WTC11 (cell line): ENCODE measurements around the gene RPS6KC1. TPM values are rescaled to one million over a fixed set of nuclear protein-coding genes. Genes with fewer than 3 reads are reported as not detected.

ENCODE experiments used
- ATAC-seq: fragments of 200-7000 bp; cut with Tn5 transposase; 2 replicates; pipeline ENCODE4 v1.10.0; 2021; ENCODE audit warnings: mild to moderate bottlenecking, moderate library complexity
- CTCF ChIA-PET: fragments of 300-600 bp; sonication (Branson Sonifier 250); formaldehyde crosslinking; loops from one replicate; lab custom pipeline; 2021; ENCODE audit warnings: antibody characterized with exemption; lab: Charles Lee
- POLR2A ChIA-PET: fragments of 350-600 bp; sonication (Branson Sonifier 250); formaldehyde crosslinking; loops from one replicate; lab custom pipeline; 2021; ENCODE audit warnings: antibody characterized with exemption; lab: Charles Lee
- DNase-seq: peaks from one replicate; pipeline ENCODE4 v3.0.0; 2021; ENCODE audit warnings: low spot score
- H3K27ac Mint-ChIP-seq: 2 replicates; pipeline ENCODE4 v1.8.0; 2021; ENCODE audit warnings: mixed read lengths
- H3K27me3 Mint-ChIP-seq: 2 replicates; pipeline ENCODE4 v1.8.0; 2021; ENCODE audit warnings: low read depth, mild to moderate bottlenecking, moderate library complexity, mixed read lengths
- H3K36me3 Mint-ChIP-seq: 2 replicates; pipeline ENCODE4 v1.8.0; 2021; ENCODE audit warnings: mixed read lengths
- H3K4me1 Mint-ChIP-seq: 2 replicates; pipeline ENCODE4 v1.8.0; 2022; ENCODE audit warnings: mixed read lengths
- H3K4me3 Mint-ChIP-seq: 2 replicates; pipeline ENCODE4 v1.8.0; 2021; ENCODE audit warnings: mild to moderate bottlenecking, moderate library complexity, mixed read lengths
- H3K9me3 Mint-ChIP-seq: 2 replicates; pipeline ENCODE4 v1.8.0; 2021; ENCODE audit warnings: mixed read lengths
- FOXK1 ChIP-seq: sonication (generic); formaldehyde crosslinking; IDR thresholded peaks from 2 replicates; pipeline ENCODE4 v1.8.0; 2022; ENCODE audit warnings: mild to moderate bottlenecking, moderate library complexity, missing genetic modification reagents
- HMGA2 ChIP-seq: fragments of 250-450 bp; sonication (Bioruptor Pico); IDR thresholded peaks from 2 replicates; pipeline ENCODE4 v1.4.0; 2021; ENCODE audit warnings: mild to moderate bottlenecking, moderate library complexity
- JAZF1 ChIP-seq: fragments of 250-450 bp; sonication (Bioruptor Pico); IDR thresholded peaks from 2 replicates; pipeline ENCODE4 v1.9.0; 2021; ENCODE audit warnings: moderate library complexity, mild to moderate bottlenecking, inconsistent platforms
- NFYB ChIP-seq: sonication (generic); formaldehyde crosslinking; conservative IDR thresholded peaks from 2 replicates; pipeline ENCODE4 v1.8.0; 2022; ENCODE audit warnings: low read depth, missing genetic modification reagents
- SOX15 ChIP-seq: fragments of 250-450 bp; sonication (Bioruptor Pico); IDR thresholded peaks from 2 replicates; pipeline ENCODE4 v1.9.0; 2021; ENCODE audit warnings: mild to moderate bottlenecking
- ZNF121 ChIP-seq: sonication (generic); formaldehyde crosslinking; IDR thresholded peaks from 2 replicates; pipeline ENCODE4 v1.8.0; 2023; ENCODE audit warnings: missing genetic modification reagents
- ZNF232 ChIP-seq: sonication (generic); formaldehyde crosslinking; IDR thresholded peaks from 2 replicates; pipeline ENCODE4 v1.8.0; 2022; ENCODE audit warnings: mild to moderate bottlenecking, missing genetic modification reagents
- ZNF396 ChIP-seq: fragments of 250-450 bp; sonication (Bioruptor Pico); IDR thresholded peaks from 2 replicates; pipeline ENCODE4 v1.8.0; 2021; ENCODE audit warnings: mild to moderate bottlenecking, moderate library complexity, borderline replicate concordance
- total RNA-seq: library from RNA; stranded (reverse); gene quantifications from 3 replicates; pipeline ENCODE4 v1.2.3, GENCODE V29; 2021
- TF ChIP-seq, protein P1 (sequence below): sonication (generic); formaldehyde crosslinking; IDR thresholded peaks from 2 replicates; pipeline ENCODE4 v1.8.0; 2022; ENCODE audit warnings: missing genetic modification reagents
- TF ChIP-seq, protein P2 (sequence below): sonication (generic); formaldehyde crosslinking; IDR thresholded peaks from 2 replicates; pipeline ENCODE4 v1.8.0; 2022; ENCODE audit warnings: mild to moderate bottlenecking, missing genetic modification reagents
- TF ChIP-seq, protein P3 (sequence below): fragments of 200-600 bp; IDR thresholded peaks from 2 replicates; pipeline ENCODE4 v1.8.0; 2022; ENCODE audit warnings: antibody characterized with exemption
- TF ChIP-seq, protein P4 (sequence below): sonication (generic); formaldehyde crosslinking; IDR thresholded peaks from 2 replicates; pipeline ENCODE4 v1.8.0; 2022; ENCODE audit warnings: mild to moderate bottlenecking, missing genetic modification reagents

RPS6KC1 gene
- total RNA-seq, 1 experiment from 2014 or later: 17.4 TPM

DNA sequence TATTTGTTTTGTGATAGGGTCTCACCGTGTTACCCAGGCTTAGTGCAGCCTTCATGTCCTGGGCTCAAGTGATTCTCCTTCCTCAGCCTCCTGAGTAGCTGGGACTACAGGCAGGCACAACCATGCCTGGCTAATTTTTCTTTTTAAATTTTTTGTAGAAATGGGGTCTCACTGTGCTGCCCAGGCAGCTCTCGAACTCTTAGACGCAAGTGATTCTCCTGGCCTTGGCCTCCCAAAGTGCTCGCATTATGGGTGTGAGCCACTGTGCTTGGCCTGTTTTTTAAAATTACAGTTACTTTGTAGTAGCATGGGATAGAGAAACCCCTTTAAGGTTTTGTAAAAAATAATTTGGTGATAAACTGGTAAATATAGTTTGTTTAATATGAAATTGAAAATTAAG, 69.9 kb downstream of the RPS6KC1 start:
- CTCF ChIA-PET: no interaction called here
- no peak overlapping the region for H3K4me3 Mint-ChIP-seq
- no peaks in the 10 kb centered on the region for H3K36me3 Mint-ChIP-seq
- no peaks in the 10 kb centered on the region for H3K9me3 Mint-ChIP-seq
- DNase-seq: no peak
- TF ChIP-seq ZNF121 (CRISPR knock-in tag): peak; percentile 66; the same call in 1 of the 2 replicates
- no peak for TF ChIP-seq ZNF396
- TF ChIP-seq, protein P1, sequence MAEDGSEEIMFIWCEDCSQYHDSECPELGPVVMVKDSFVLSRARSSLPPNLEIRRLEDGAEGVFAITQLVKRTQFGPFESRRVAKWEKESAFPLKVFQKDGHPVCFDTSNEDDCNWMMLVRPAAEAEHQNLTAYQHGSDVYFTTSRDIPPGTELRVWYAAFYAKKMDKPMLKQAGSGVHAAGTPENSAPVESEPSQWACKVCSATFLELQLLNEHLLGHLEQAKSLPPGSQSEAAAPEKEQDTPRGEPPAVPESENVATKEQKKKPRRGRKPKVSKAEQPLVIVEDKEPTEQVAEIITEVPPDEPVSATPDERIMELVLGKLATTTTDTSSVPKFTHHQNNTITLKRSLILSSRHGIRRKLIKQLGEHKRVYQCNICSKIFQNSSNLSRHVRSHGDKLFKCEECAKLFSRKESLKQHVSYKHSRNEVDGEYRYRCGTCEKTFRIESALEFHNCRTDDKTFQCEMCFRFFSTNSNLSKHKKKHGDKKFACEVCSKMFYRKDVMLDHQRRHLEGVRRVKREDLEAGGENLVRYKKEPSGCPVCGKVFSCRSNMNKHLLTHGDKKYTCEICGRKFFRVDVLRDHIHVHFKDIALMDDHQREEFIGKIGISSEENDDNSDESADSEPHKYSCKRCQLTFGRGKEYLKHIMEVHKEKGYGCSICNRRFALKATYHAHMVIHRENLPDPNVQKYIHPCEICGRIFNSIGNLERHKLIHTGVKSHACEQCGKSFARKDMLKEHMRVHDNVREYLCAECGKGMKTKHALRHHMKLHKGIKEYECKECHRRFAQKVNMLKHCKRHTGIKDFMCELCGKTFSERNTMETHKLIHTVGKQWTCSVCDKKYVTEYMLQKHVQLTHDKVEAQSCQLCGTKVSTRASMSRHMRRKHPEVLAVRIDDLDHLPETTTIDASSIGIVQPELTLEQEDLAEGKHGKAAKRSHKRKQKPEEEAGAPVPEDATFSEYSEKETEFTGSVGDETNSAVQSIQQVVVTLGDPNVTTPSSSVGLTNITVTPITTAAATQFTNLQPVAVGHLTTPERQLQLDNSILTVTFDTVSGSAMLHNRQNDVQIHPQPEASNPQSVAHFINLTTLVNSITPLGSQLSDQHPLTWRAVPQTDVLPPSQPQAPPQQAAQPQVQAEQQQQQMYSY (CRISPR knock-in tag): no peak
- TF ChIP-seq ZNF232 (CRISPR knock-in tag): no peak
- TF ChIP-seq HMGA2 (CRISPR knock-in tag): no peak
- no peak for TF ChIP-seq SOX15 (CRISPR knock-in tag)
- TF ChIP-seq, all 79 proteins: peak for 1
- Mint-ChIP-seq H3K27me3 (no peaks in the 10 kb centered on the region), H3K27ac (no peak overlapping the region), H3K4me1 (no peaks in the 10 kb centered on the region)
- ATAC-seq: no peak
- POLR2A ChIA-PET: no interaction called here

DNA sequence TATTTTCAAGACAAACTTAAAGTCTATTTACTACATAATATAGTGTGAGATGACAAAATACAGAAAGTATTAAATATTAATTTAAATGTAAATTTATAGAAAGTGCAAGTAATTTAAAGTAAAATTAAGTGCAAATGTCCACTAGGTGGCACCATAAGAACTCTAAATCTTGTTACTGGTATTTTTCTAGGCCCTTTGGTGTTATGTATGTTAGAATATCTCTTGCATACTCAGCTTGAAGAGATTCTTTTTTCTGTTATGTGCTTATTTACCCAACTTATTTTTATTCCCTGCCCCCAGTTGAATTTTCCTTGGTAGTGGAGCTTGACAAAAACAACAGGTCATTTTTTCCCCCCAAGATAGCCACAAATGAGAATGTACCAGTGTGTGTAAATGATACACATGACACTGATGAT, 71.5 kb downstream of the RPS6KC1 start:
- Mint-ChIP-seq H3K27me3 (no peaks in the 10 kb centered on the region), H3K4me1 (no peaks in the 10 kb centered on the region), H3K27ac (no peak overlapping the region), H3K9me3 (peaks cover 3% of the 10 kb centered on the region; the same call in 1 of the 2 replicates), H3K36me3 (peaks cover 3% of the 10 kb centered on the region; the same call in 1 of the 2 replicates), H3K4me3 (no peak overlapping the region)
- ATAC-seq (no peak), DNase-seq (no peak)
- ChIA-PET POLR2A (no interaction called here), CTCF (interaction anchor here (0.6 to 1.1 kb wide), 2 partner anchors 14 to 1001 kb away, joined by 3 to 4 read pairs; no protein-coding TSS in a partner anchor)
- 0 out of 2 replicates have a peak, but pooled peaks have one; percentile 10 for TF ChIP-seq HMGA2 (CRISPR knock-in tag)
- TF ChIP-seq JAZF1 (CRISPR knock-in tag): no peak
- TF ChIP-seq, protein P2, sequence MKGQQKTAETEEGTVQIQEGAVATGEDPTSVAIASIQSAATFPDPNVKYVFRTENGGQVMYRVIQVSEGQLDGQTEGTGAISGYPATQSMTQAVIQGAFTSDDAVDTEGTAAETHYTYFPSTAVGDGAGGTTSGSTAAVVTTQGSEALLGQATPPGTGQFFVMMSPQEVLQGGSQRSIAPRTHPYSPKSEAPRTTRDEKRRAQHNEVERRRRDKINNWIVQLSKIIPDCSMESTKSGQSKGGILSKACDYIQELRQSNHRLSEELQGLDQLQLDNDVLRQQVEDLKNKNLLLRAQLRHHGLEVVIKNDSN (CRISPR knock-in tag): no peak
- TF ChIP-seq, protein P3, sequence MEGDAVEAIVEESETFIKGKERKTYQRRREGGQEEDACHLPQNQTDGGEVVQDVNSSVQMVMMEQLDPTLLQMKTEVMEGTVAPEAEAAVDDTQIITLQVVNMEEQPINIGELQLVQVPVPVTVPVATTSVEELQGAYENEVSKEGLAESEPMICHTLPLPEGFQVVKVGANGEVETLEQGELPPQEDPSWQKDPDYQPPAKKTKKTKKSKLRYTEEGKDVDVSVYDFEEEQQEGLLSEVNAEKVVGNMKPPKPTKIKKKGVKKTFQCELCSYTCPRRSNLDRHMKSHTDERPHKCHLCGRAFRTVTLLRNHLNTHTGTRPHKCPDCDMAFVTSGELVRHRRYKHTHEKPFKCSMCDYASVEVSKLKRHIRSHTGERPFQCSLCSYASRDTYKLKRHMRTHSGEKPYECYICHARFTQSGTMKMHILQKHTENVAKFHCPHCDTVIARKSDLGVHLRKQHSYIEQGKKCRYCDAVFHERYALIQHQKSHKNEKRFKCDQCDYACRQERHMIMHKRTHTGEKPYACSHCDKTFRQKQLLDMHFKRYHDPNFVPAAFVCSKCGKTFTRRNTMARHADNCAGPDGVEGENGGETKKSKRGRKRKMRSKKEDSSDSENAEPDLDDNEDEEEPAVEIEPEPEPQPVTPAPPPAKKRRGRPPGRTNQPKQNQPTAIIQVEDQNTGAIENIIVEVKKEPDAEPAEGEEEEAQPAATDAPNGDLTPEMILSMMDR: peak; percentile 58
- no peak for TF ChIP-seq SOX15 (CRISPR knock-in tag)
- TF ChIP-seq FOXK1 (CRISPR knock-in tag): no peak
- TF ChIP-seq, protein P4, sequence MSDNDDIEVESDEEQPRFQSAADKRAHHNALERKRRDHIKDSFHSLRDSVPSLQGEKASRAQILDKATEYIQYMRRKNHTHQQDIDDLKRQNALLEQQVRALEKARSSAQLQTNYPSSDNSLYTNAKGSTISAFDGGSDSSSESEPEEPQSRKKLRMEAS (CRISPR knock-in tag): no peak
- TF ChIP-seq, protein P1 (CRISPR knock-in tag): no peak
- no peak for TF ChIP-seq NFYB (CRISPR knock-in tag)
